Fibroblast of skin of right quadriceps (primary cell): ENCODE results near the gene EPB41L2.

Experiments
- DNase-seq: peaks from one replicate; pipeline ENCODE4 v3.0.0-alpha.2; 2013

EPB41L2 gene

DNA sequence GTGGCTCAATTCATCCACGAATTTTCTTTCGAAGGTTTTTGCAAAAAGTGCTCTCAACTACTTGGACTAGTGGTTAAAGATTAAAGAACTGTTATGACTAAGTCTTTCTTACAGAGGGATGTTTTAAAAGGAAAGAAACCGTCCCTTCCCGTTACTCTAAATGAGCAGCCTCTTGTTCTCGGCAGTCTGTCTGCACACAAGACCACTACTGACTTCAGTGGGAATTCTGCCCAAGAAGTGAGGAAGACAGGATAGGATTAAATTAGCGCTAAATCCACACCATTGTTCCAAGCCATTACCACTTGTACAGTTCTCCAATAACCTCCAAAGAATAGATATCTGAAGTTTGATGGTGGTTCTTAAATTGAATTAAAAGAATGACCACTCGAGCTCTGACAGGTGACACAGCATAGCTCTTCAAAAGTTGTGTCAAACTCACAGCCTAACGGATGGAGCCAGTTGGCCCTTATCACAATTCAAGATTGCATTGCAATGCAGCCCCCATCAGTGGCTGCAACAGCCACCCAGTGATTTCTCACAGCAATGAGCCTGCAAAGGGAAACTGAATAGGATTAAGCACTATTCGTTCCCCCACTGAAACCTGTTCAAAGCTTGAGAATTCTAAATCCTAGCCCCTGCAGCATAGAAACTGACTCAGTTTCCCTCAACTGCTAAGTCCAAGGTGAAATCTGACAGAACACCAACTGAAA, 1.8 kb downstream of the EPB41L2 start:
- DNase-seq = peak; percentile 41

DNA sequence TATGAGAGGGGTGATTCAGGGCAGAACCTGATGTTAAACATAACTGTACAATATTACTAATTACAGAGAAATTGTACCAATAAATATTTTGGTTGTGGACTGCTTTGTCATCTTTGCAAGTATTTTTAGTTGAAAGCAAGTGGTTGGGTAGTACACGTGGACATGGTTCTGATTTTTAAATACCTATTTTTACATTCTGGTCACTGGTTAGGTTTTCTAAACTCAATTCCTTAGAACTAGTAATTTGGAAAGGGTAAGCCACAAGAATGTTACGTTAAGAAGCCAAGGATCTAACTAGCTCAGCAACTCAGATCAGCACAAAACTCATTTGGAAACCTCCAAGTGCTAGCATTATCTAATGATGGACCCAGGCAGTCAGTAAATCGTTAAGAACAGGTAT, 2.7 kb downstream of the EPB41L2 start:
- peak; percentile 63 for DNase-seq

DNA sequence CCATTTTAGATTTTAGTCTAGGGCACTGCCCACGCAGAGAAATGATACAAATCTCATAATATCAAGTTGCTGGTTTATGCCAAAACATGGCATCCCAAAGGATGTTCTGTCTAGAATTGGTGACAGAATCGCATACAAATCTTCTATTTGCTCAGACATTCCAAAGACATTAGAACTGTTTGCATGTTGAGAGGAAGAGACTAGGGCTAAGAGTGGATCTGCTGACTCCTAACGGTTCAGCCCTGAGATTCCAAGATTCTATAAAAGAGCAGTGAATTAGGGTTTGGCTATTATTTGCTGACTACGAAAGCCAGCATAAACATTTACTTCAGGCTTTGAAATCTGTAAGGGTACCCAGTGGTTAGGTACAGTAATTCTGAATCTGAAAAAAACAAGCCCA, 3.6 kb downstream of the EPB41L2 start:
- DNase-seq = peak; percentile 55

DNA sequence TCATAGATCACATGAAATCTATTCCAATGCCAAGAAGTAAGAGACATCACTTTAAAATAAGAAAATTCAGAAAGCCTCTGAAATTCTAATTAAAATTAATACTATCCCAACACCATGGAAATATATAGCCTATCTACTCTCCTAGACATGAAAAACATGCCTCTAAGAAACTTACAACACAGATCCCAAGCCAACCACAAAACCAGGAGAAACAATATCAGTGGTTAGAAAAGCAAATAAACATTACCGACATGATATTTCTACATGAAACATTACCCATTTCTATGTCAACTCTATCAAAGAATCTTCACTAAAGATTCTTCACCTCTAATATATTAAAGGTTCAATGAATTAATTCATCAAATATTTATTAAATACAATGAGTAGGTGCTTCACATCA, 4.8 kb downstream of the EPB41L2 start:
- no peak for DNase-seq

DNA sequence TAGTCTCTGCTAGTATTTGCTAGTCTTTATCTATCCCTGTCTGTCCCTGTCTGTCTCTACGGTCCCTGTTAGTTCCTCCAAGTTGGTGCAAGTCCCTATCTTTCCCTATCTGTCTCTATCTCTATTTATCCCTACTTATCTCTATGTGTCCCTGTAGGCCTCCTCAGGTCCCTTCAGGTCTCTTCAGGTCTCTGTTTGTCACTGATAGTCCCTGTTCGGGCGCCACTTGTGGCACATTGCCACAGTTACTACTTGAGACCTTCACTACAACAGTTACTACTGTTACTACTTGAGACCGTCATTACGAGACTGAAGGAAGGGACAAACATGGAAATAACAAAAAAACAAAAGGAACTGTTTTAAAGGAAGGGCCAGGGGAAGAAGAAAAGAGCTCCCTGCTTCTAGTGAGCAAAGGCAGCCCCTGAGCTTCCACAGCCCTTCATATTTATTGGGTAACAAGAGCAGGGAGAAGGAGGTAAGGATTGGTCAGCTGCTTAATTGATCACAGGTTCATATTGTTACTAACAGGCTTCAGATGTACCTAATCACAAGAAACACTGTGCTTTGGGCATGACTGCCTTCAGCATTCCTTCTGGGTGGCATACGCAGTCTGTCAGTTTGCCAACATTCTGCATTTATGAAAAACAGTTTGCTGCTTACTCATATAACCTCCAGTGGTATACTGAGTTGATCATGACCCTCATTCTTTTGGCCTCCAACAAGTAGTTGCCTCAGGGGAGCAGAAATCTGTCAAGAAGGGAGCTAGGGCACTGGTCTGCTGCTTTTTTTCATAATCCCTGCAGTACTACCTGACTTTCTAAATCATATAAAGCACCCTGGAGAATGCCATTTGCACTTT, 8.4 kb downstream of the EPB41L2 start:
- DNase-seq = no peak

DNA sequence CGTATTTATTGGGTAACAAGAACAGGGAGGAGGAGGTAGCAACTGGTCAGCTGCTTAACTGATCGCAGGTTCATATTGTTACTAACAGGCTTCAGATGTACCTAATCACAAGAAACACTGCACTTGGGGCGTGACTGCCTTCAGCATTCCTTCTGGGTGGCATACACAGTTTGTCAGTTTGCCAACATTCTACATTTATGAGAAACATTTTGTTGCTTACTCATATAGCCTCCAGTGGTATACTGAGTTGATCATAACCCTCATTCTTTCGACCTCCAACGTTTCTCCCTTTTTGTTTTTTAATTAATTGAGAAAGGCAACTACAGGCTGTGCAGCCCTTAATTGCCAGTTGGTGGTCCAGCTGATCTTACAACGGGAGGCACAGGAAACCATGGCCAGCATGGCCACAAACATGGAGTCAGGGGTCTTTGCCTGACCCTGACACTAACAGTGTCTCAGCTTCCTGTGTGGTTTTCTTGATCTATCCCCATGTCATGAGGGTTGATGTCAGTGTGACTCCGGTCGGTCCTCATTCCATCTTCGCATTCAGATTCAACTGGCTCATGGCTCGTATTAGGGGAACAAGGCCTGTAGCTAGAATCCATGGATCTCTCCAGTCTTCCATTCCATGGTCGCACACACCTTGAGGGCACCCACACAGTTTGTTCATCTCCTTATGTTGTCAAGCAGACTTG, 9.4 kb downstream of the EPB41L2 start:
- DNase-seq = no peak

DNA sequence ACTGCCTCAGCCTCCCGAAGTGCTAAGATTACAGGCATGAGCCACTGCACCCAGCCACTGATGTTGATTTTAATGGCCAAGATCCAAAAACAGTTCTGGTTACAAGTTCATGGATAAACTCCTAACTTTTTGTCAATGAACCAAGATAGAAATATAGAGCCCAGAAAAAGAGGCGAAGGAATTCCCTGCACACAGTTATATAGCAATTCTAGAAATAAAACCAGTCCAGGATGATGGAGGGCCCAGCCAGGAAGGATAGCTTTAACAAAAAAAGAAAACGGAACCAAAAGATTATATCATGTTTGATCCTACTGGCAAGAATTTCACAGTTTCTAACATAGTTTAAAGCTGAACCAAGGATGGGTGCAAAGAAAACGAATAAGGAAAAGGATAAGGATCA, 10.9 kb downstream of the EPB41L2 start:
- no peak for DNase-seq

DNA sequence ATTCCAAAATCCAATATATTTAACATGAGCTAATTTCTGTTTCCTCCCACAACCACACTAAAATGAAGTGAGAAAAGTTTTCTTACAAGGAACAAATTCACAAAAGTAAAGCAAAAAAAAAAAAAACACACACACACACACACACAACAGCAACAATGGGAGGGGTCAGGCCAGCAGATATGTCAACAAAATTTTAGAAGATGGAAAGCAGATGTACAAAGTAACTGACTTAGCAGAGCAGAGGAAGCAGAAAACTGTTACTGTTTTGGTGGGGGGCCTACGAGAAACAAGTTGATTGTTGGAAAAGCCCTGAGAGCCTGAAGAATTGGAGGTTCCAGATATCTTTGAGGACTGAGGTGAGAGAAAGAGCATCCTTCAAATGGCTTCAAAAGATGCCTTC, 11.7 kb downstream of the EPB41L2 start:
- DNase-seq = no peak

DNA sequence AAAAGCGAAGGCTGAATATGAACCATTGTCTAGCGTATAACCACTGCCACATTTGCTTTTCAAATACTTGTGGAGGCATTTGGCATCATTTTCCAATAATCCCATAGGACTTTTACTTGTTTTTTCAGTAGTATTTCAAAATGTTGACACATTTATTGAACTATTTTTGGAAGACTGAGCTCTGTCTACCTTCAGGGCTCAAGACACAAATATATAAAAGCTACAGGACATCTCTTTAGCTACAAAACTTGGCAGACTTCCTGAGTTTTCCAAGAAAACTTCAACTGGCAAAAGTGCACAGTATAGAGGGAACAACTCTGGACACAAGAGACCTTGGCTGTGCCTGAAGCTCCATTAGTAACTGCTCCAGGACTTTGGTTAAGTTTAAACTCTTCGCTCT, 13.4 kb downstream of the EPB41L2 start:
- DNase-seq = peak; percentile 64

DNA sequence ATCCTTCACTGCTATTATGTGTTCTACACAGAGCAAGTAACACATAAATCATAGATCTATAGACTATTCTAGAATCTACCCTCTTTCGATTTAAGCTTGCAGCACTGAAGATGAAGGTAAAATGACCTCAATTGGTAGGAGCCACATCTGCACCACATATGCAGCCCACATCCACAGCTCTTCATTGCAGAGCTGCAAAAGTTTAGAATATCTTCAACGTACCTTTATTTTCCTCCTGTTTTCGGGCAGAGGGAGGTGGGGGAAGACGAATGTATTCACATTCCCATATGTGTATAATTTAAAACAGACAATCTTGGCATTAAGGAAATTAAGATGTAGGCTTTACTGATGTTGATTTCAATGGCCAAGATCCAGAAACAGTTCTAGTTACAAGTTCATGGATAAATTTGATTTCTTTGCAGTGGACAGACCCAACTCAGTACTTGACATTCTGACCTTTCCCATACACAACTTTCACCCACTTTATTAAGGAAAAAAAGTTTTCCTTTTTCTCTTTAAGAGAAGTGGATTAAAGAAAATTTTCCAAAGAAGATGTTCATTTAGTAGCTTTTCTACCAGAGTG, 14.0 kb downstream of the EPB41L2 start:
- peak; percentile 70 for DNase-seq

DNA sequence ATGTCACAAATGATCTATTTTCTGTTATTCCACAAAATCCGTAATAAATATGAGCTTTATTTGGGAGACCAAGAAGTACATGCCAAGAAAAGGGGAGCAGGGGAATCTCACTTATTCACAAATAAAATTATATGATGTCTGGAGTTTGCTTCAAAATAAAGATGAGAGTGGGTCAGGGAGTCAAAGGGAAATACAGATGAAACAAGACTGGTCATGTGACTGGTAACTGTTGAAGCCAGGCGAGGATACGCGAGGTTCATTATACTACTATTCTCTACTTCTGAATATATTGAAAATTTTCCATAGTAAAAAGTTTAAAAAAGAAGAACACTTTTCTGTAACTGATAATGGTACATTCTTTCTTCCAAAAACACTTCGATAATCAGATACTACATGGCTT, 14.6 kb downstream of the EPB41L2 start:
- DNase-seq = no peak

DNA sequence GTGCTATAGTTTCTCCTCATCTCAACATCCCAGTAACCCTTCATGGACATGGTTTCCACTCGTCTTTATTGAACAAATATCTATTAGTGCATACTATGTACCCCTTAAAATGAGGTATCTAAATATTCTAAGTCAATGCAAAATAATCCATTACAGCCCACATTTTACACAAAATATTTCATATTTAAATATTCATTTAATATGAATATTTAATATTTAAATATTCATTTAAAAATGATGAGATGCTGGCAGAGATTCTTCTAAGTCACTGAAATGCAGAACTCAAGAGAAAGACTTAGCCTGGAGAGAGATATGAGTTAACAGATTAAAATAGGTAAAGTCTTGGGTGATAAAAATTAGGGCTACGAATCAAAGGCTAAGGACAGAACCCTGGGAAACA, 17.9 kb downstream of the EPB41L2 start:
- no peak for DNase-seq

DNA sequence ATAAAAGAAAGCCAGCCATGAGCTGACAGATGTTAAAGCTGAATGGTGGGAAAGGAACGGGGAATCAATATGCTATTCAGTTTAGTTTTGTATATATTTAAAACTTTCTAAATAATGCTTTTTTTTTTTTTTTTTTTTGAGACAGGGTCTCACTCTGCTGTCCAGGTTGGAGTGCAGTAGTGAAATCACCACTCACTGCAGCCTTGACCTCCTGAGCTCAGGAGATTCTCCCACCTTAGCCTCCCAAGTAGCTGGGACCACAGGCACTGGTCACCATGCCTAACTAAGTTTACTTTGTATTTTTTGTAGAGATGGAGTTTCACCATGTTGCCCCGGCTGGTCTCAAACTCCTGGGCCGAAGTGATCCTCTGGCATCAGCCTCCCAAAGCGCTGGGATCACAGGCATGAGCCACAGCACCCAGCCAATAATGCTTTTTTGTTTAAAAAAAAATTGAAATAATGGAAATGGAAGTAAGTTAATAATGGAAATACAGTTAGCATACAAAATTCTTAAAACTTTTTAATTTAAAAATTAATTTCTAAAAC, 19.1 kb downstream of the EPB41L2 start:
- DNase-seq = no peak

DNA sequence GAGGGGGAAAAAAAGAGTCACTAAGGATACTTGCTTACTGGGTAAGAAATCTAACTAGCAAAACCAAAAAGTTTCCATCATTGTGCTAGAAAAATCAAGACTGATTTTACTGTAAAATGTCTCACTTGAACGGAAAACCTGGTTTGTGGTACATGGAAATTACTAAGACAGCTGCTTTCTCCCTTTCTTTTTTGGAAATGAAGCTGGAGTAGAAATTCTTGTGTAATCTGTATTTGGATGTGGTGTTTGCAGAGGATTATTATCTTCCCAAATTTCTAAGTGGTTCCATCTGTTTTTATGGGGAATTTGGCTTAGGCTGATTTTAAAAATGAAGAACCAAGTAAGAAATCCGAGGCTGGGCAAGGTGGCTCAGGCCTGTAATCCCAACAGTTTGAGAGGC, 20.4 kb downstream of the EPB41L2 start:
- DNase-seq = peak; percentile 61

DNA sequence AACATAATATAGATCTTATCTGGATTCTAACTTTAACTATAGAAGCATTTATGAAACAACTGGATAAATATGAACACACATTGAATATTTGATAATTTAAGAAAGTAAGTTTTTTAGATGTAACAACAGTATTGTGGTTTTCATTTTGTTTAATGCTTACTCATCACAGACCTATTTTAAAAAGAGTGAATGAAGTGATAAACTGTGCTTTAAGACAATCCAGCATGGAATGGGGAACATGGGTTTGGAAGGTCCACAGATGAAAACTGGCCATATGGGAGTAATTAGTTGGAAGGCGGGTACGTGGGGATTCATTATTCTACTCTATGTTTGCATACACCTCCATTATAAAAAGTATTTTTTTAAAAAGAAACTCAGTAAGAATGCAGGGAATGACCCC, 21.2 kb downstream of the EPB41L2 start:
- peak; percentile 63 for DNase-seq

DNA sequence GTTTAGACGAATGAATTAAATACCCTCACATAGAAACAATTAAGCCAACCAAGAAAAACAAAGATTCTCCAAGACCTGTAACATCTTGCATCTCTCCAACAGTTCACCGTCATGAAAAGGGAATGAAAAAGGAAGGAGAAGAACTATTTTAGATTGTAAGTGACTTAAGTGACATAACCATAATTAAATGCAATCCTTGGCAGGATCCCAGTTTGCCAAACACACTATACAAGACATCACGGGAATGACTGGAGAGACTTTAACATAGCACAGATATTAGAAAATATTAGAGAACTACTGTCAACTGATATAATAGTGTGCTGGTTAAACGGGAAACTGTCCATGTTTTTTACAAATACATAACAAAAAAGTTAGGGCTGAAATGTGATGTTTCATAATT, 22.2 kb downstream of the EPB41L2 start:
- no peak for DNase-seq

DNA sequence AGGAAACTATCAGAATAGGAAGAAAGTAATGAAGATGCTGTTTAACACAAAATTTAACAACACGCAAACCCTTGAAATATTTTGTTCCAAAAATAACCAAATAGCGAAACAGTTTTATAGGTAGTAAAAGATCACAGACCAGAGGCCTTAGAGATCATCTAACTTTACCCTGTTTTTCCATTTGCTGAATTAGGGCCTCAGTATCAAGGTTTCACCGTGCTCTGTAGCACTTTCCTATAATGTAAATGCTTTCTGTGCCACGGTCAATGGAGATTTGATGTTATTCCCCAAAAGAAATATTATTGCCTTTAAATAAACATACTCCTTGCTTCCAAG, 23.7 kb downstream of the EPB41L2 start:
- DNase-seq = no peak

DNA sequence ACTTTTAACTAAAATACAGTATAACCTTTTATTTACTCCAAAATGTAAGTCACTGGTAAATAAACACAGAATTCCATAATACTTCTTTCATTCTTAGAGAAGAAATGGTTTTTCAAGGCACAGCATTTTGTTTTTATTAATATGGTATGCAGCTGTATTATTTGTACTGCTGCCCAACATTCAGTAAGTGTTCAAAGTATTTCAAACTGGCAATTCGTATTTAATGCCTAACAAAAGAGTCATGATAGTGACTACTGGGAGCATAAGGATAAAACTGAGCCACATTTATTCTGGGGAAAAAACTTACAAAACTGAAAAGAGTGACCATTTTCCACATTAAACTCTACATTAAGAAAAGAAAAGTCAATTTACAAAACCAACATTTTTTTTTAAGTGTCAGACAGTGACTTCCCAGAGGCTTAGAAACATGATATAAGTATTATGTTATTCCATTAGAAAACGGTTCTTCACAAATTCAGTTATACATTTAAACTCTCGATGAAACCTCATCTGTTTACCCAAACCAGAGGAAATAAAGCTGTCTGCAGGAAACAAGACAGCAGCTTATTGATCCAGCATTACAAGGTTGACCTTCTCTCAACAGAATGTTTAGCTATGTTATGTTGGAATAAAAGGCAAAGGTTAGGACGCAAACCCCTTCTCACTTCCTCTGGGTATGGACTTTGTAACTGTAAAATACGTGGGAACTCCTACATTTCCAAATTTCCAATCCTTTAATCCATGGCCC, 24.3 kb downstream of the EPB41L2 start:
- peak; percentile 60 for DNase-seq

DNA sequence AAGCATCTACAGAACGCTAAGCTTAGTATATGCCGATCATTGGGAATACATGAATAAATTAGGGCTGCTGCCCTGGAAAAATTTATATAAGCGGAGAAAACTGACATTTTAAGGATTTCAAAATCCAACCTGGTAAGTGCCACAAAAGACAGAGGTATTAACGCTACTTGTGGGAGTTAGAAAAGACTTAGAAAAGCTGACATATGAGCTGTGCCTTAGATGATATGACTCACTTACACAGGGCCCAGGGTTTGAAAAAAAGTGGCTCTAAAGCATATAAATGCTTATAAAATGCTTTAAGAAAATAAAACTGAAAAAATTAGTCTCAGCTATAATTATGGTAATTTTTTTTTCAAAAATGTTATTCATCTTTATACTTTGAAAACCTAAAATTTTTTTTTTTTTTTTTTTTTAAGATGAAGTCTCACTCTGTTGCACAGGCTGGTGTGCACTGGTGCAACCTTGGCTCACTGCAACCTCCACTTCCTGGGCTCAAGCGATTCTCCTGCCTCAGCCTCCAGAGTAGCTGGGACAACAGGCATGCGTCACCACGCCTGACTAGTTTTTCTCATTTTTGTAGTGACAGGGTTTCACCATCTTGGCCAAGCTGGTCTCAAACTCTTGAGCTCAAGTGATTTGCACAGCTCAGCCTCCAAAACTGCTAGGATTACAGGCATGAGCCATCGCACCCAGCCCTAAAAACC, 25.7 kb downstream of the EPB41L2 start:
- DNase-seq = no peak

DNA sequence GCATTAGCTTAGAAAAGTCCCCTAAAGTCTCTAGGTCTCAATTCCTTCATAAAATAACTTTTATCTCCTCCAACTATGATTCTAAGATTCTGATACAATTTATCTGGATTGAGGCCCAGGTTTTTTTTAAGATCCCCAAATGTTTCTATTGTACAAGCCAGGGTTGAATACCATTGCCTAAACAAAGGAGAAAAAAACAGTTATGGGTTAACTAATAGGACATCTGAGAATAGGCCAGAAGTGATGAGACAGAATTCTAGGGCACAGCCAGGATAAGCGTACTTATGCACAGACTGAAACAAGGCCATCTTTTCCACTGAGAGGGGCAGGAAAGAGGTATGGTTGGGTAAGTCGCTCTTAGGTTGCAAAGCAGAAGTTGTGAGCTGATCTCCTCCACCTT, 26.4 kb downstream of the EPB41L2 start:
- DNase-seq = no peak

DNA sequence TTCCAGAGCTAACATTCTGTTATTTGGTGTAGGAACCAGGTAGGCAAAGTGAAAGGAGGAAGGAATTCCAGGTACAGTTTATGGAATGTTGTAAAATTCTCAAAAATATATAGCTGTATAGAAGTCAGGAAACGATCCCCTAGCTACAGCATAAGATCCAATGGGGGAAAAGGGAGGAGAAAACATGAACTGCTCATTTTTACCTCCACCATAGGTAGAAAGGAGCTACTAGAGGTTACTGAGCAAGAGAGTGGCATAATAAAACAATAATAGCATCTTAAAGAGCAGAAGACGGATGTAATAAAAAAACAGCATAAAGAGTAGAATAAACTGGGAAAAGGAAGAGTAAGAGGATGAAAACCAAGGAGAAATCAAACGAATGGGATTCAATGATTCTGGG, 26.9 kb downstream of the EPB41L2 start:
- DNase-seq = no peak

DNA sequence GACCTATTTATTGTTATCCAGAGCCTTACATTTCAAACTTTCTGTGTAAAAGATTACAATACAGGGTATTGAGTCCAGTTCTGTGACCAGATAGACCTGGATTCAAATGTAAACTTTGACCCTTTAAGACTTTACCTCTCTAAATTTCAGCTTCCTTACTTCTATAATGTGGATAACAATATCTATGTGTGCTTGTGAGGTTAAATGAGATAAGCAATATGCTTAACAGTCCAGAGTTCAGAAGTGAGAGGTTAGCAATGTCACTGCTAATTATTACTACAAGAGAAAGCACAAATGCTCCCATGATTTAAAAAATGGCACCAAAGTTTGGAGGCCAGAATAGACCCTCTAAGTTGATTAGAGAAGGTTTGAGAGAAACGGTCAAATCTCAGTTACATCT, 27.5 kb downstream of the EPB41L2 start:
- no peak for DNase-seq
